ENCODE results near the gene RAB11FIP2.

RAB11FIP2 gene

DNA sequence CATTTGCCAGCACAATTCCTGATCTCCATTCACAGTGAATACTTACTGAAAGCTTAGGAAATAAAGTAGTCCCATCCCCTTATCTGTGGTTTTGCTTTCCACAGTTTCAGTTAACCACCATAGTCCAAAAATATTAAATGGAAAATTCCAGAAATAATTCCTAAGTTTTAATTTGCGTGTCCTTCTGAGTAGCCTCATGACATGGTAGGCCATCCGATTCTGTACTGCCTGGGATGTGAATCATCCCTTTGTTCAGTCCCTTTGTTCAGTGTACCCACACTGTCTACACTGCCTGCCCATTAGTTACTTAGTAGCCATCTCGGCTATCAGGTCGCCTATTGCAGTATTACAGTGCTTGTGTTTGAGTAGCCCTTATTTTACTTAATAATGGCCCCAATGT lies 14.2 kb downstream of the RAB11FIP2 start:
- no peak for DNase-seq

- DNase-seq, result no peak
These were observed 15.2 kb downstream of the RAB11FIP2 start for GRCh38 chr10:118031351-118032075.

DNA sequence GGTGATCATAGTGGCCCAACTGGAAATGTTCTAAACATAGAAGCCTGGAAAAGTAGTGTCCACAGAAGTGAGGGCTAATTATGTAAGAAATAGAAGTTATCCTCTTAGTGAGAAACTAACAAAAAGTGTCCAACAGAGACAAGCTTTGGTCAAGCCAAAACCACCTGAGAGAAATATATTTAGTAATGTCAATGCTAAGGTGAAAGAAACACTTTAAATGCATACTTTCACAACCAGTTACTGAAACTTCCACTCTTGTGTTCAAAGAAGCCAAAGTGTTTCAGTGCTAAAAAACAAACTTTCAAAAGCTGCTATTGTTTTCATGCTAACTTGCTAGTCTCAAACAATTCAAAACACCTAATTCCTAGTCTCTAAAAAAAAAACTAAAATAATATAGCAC lies 18.1 kb downstream of the RAB11FIP2 start:
- DNase-seq, result no peak

GRCh38 chr10:118027397-118027796 lies 19.3 kb downstream of the RAB11FIP2 start:
- DNase-seq, result no peak

GRCh38 chr10:118026936-118027335 lies 19.8 kb downstream of the RAB11FIP2 start:
- no peak for DNase-seq

DNA sequence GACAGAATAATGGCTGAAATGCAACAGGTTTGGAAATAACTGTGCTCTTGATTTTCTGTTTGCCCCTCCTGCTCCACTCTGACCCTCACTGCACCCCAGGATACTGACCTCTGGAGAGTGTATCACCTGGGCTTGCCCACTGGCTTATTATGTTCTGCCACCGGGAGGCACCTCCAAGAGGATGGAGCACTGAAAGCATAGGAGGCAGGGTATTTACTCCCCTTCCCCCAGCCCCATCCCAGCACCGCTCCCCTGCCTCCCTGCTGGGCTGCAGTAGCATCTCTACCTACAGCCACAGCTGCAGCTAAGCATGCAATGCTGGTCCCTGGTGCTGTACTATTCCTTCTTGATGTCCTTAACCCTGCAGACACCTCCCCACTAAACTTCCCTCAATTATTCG lies 26.4 kb downstream of the RAB11FIP2 start:
- no peak for DNase-seq

- DNase-seq, result no peak
These were observed 28.9 kb downstream of the RAB11FIP2 start for GRCh38 chr10:118017850-118018249.

GRCh38 chr10:118017071-118017740 lies 29.5 kb downstream of the RAB11FIP2 start:
- no peak for DNase-seq

DNA sequence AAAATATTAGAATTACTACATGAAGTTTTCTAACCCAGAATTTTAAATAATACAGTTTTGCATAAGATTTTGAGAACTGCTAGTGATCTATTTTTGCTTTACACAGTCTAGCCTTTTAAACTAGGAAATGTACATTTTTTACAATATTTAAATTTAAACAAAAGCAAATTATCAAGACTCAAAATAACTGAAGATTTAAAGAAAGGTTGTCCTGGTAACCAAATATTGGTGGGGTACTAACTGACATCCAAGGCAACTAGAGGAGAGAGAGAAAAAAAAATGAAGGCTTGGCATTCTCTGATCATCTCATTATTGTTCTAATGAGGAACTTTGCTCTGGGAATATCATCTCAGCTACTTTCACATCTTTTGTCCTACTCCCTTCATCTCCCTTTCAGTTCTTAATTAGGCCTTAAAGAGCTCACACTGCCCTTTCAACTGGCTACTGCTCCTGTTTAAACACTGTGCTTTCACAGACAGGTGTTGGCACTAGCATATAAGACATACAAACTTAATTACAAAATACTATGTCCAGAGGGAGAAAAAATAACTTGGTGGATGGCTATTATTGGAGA lies 33.7 kb downstream of the RAB11FIP2 start:
- no peak for DNase-seq

DNA sequence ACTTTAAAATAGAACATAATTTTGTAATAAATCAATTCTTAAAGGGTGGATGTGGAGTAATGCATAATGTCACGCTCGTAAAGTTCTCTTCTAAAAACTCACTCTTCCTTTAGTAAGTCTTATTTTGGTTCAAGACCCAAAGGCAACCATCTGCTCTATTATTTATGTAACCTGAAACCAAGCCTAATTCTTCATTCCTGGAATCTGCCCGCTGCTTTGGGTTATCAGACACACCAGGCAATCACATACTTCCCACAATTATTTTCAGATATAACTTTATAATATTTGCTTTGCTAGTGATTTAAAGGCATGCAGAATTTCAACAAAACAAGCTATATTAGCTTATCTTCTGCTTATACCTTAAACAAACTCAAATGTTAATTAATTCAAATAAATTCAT lies 39.0 kb downstream of the RAB11FIP2 start:
- DNase-seq, result no peak

DNA sequence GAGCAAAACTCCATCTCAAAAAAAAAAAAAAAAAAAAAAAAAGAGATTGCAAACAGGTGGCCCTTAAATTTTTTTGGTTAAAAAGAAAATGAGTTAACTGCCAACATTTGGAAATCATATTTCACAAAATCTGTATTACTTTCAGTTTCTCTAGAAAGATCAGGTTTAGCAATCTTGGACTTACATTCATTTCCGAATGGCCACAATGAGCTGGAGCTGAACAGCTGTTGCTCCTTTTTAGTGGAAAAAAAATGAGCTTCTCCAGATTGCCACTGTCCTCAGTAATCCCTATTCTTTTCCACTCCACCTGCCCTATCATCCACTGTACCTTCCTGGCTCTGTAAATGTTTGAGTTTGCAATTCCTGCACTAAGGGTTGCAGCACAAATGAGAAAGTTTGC lies 43.6 kb downstream of the RAB11FIP2 start:
- no peak for DNase-seq

DNA sequence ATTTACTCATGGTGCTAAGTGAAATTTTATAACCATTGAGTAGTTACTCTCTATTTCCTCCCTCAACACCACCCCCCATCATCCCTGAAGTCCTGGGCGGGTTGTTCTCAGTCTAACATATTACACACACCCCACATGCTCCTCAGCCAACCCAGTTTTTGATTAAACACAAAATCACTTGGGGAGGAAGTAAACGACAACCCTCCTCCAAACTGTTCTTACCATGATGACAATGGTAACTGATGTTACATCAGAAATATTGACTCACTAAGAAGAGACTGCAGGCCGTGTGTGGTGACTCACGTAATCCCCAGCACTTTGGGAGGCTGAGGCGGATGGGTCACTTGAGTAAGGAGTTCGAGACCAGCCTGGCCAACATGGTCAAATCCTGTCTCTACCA lies 44.2 kb downstream of the RAB11FIP2 start:
- DNase-seq, result peak; percentile 26

GRCh38 chr10:117997673-117998072 lies 49.1 kb downstream of the RAB11FIP2 start:
- DNase-seq, result no peak

DNA sequence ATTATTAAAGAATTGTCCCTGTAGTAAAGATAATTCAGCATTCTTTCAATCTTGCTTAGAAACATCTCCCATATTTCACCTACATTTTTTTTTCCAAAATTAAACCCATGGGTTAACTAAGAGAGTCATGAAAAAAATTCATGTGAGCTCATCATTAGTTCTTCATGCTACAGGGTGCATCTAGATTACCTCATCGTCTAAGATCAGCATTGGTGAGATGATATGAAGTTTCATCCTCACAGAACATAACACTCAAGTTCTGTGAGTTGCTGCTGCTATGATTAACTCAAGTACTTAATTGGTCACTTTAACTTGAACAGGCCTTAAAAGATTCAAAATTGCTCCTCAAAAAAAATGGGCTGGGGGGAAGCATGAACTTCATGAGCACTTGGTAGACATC lies 50.0 kb downstream of the RAB11FIP2 start:
- no peak for DNase-seq

DNA sequence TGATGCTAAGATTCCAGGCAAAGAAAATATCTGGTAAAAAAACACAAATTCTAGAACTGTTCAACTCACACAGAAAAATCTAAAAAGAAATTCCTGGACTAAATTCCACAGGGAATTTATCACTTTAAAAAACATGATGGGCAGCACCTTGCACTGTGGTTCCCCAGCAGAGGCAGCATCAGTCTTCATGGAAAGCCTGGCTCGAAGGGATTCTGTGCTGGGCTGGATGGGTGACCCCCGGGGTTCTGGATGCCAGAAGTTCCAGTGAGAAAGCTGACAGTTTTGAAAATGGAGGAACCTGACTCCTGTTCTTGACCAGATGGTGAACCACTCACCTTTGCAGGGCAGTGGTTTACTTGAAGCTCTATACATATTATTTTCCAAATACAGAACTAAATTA lies 52.0 kb downstream of the RAB11FIP2 start:
- no peak for DNase-seq

DNA sequence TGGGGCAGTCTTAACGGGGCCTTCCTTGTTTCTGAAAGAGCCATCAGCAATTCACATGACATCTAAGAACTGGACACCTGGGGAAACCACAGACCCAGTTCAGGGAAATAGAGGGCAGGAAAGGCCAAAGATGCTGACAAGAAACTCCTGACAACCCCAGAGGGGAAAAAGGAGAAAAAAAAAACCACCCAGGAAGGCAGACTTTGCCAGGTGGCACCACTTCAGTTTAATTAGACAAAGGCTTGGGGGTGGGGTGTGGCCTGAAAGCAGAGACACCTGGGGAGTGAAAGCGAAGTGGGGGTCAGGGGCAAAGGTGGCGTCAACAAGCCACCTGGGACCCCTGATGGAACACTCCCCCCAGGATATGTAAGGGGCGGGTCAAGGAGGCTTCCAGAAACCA lies 53.6 kb downstream of the RAB11FIP2 start:
- no peak for DNase-seq

DNA sequence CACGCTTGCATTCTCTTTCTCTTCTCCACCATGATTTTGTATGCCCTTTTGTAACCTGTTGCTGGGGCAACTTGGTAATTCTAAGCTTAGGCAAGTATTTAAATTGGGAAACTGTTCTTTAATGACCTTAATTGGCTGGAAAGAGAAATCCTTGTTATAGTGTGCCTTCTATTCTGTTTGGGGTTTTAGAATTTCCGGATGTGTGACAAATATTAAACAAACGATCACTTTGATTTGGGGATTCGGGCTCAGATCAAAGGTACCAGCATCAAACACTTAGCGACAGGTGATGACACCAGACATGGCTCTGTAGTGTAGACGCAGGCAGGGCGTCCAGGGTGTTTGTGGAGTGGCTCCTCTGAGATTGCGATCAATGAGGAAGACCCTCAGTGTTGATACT lies 55.0 kb downstream of the RAB11FIP2 start:
- no peak for DNase-seq

DNA sequence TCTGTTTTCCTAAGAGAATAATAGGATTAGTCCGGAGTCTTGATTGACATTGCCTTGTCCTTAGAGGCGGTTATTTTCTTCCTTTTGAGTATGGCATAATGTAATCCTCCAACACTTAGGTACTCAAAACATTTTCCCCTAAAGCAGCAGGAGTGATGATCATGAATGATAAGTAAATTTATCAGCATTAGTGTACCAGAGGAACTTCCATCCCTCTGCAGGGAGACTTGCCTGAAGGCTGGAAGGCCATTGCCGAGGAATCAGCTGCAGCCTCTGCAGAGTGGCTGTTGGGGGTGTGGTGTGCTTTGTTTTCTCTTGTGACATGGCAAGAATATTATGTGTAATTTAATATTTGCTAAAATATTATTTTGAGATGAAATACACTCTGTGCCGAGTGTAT lies 56.8 kb downstream of the RAB11FIP2 start:
- no peak for DNase-seq

DNA sequence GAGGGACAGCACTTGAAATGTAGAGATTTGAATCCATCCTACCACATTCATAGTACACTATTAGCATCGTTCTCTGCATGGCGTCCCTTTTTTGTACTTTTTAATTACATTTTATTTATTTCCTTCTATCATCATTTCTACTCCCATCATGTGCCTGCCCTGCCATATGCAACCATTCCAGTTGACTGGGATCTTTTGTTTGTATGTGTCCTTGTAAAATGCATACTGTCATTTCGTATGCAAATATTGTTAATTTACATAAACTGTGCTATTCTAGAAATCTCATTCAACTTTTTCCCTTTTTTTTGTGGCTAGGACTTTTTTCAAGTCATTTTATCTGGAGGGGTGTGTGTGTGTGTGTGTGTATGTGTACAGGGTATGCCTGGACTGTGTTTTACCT lies 57.9 kb downstream of the RAB11FIP2 start:
- no peak for DNase-seq

DNA sequence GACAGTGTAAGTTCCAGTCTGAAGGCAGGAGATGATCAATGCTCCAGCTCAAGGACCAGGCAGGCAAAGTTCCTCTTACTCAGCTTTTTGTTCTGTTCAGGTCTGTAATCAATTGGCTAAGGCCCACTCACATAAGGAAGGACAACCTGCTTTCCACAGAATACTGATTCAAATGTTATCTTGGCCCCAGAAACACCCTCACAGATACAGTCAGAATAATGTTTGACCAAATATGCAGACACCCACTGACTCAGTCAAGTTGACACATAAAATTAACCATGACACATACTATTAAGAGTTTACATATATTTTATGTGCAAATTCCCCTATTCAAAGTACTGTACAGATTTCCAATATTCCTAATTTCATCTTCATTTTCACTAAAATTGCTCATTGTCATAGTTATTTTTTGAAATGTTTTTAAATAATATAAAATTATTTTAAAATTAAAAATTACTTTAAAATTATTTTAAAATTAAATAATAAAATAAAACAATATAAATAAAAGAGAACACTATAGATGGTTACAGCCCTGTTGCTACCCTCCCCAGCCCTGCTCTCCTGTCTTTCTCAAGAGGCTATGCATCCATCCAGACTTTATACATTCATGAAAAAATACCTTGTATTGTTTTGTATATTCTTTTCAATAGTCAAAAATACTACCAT lies 59.4 kb downstream of the RAB11FIP2 start:
- DNase-seq, result no peak

GRCh38 chr10:117983961-117984360 lies 62.8 kb downstream of the RAB11FIP2 start:
- DNase-seq, result no peak

- no peak for DNase-seq
These were observed 65.7 kb downstream of the RAB11FIP2 start for GRCh38 chr10:117980755-117981702.

DNA sequence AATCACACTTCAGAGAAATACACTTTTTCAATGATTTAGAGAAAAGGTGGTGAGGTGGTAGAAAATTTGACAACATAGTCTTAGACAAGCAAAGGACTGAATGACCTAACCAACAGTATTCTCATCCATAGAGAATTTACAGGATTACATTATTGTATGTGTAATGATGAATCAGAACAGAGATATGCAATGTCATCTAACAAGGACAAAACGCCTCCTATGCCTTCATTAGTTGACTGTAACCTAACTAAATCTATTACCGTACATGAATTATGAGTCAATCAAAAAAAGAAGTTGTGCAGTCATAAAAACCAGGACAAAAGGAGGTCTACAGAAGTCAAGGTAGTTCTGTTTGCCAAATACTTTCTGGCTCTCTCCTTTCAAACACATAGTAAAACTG lies 66.5 kb downstream of the RAB11FIP2 start:
- no peak for DNase-seq

All from activated CD4-positive, alpha-beta T cell treated with anti-CD3 and anti-CD28 coated beads for 48 hours (primary cell).